Stimulated activated CD4-positive, alpha-beta T cell treated with anti-CD3 and anti-CD28 coated beads, Interleukin-4, amount 100 ng/mL, for 4 hours (primary cell): ENCODE results near the gene TOP1.

Experiments used
- DNase-seq, 2 experiments: peaks; one replicate each; pipeline ENCODE4 v3.0.0-alpha.2; 2020

The TOP1 gene

DNA sequence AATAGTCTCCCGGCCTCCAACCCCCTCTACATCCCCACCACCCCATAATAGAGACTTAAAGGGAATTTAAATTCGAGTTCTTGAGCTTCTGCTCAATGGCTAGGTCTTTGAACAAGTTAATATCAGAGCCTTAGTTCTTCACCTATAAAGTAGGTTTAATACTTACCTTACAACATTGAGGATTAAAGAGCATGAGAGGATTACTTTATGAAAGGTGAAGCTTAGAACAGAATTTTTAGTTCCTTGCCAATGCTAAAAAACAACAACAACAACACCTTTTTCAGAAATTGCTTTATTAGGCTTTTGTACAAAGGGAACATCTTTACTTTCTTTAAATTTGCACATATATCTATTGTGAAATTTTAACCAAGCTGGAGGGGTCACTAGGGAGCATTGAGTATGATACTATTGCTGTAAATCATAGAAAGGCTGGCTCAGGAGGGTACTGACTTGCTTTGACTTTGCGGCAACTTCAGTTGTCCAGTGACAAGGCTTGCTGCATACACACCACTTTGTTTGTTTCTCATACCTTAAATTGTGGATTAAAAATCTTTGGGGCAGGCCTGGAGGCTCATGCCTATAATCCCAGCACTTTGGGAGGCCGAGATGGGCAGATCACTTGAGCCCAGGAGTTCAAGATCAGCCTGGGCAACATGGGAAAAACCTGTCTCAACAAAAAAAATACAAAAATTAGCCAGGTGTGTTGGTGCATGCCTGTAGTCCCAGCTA, 9.7 kb downstream of the TOP1 start:
- no peak for DNase-seq

- DNase-seq = no peak
Observed at GRCh38 chr20:41038878-41039404, 10.3 kb downstream of the TOP1 start.

GRCh38 chr20:41040855-41041254, 12.2 kb downstream of the TOP1 start:
- no peak for DNase-seq

DNA sequence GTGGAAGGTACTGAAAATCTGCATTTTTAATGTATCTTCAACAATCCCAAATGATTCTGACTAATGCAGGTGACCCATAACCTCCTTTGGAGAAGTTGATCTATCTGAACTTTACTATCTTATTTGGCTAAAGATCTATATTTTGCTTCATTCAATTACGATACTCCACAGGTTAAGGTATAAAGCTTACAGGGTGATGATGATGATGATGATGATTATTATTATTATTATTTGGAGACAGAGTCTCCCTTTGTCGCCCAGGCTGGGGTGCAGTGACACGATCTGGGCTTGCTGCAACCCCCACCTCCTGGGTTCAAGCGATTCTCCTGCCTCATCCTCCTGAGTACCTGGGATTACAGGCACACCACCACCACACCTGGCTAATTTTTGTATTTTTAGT, 13.1 kb downstream of the TOP1 start:
- no peak for DNase-seq

- DNase-seq = no peak
Observed at GRCh38 chr20:41044409-41045062, 15.9 kb downstream of the TOP1 start.

GRCh38 chr20:41045671-41046070, 17.0 kb downstream of the TOP1 start:
- no peak for DNase-seq

GRCh38 chr20:41046716-41047115, 18.1 kb downstream of the TOP1 start:
- DNase-seq = no peak

DNA sequence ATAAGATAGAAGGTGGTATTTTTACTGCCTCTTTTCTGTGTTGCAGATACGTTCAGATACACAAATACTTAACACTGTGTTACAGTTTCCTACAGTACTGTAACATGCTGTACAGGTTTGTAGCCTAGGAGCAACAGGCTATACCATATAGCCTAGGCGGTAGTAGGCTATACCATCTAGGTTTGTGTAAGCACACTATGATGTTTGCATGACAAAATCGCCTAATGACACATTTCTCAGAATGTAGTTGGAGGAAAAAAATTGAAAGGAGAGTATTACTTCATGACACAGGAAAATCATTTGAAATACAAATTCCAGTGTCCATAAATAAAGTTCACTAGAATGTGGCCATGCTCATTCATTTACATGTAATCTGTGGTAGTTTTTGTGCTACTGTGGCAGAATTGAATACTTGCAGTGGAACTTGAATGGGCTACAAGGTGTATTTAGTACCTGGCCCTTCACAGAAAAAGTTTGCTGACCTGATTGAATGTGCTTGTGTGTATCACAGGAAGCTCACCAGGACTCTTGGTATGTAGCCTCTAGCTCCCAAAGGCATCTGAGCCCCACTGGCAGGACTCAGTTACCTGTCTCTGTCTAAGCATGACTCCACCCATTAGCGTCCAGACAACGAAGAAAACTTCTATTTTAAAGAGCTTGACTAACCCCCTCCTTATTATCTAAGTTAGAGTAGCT, 18.8 kb downstream of the TOP1 start:
- DNase-seq = no peak

DNA sequence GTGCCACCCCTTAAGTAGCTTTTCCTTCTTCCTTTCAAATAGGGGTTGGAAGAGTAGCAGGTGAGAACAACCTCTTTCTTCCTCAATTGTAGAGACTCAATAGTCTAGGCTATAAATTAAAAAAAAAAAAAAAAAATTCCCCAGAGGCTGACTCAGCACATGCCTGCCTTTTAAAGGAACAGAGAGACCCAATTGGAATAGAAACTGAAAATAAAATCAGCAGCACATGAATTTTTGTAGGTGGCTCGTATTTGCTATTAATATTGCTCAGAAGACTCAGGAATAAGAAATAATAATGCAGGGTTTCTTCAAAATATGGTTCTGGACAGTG, 19.3 kb downstream of the TOP1 start:
- DNase-seq = no peak

DNA sequence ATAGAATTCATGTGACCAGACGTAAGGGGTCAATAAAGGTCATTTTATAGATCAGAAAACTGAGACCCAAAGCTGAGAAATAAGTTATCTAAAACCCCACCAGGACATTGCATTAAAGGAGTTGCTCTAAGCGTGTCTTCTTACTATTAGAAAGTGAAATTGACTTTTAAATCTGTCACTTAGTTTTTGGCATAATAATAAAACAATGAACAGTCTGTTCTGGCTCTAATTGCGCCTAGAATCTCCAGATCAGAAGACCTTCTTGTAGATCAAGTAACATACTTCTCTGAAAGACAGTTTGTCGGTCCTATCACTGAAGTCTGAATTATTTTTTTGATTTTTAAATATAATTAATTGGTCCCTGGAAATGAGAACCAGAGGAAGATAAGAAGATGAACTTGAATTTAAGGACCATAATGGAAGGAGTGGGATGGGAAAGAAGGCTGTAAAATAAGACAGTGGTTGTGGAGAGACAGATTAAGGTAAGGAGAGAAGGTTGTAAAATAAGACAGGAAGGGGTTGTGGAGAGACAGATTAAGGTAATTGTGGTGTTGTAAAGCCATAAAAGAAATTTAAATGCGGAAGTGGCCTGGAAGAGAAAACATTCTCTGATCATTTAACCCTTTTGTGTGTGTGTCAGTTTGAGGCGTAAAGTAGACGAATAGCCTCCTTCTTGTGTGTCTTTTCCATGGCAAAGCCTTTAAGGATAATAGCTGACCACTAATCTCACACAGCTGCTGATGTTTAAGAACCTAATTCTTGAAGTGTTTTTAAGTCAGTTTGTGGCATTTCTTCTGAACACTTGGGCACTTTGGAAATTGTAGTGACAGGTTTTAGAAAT, 20.1 kb downstream of the TOP1 start:
- no peak for DNase-seq

DNA sequence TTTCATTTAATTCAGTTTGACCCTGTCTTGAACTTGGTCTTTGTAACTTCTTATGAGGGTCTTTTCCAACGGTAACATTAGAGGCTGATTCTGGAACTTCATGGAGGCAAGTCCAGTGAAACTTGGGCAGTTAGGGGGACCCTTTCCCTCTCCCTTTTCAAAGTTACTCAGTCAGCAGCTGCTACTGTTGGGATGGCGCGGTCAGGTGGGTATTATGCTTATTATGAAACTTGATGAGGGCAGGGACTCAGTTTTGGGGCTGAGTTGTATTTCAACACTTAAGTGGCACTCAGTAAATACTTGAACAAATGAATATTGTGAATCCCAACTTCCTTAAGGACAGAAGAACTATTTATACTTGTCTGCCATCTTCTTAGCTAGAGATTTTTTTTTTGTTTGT, 20.8 kb downstream of the TOP1 start:
- DNase-seq = no peak

- DNase-seq = no peak
Observed at GRCh38 chr20:41050361-41051008, 21.9 kb downstream of the TOP1 start.

- DNase-seq = no peak
Observed at GRCh38 chr20:41051009-41051825, 22.6 kb downstream of the TOP1 start.

DNA sequence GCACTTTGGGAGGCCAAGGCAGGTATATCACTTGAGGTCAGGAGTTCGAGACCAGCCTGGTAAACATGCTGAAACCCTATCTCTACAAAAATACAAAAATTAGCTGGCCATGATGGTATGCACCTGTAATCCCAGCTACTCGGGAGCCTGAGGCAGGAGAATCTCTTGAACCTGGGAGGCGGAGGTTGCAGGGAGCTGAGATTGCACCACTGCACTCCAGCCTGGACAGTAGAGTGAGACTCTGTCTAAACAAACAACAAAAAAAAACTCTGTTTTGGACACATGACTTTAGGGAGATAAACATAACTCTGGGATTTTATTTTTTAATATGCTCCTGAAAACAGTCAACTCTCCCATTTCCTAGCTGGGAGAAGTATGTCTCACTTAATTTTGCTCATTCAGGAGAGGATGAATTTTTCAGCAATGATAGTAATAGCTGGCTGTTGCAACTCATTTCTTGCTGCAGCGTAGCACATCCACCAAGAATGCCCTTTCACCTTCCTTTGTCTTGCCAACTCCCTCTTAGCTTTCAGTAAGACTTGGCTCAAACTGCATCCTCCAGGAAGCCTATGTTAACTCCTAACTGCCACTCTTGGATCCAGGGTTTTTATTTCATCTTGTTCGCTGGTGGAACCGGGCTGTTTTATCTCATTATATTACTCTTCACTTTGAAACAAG, 24.3 kb downstream of the TOP1 start:
- DNase-seq = no peak

DNA sequence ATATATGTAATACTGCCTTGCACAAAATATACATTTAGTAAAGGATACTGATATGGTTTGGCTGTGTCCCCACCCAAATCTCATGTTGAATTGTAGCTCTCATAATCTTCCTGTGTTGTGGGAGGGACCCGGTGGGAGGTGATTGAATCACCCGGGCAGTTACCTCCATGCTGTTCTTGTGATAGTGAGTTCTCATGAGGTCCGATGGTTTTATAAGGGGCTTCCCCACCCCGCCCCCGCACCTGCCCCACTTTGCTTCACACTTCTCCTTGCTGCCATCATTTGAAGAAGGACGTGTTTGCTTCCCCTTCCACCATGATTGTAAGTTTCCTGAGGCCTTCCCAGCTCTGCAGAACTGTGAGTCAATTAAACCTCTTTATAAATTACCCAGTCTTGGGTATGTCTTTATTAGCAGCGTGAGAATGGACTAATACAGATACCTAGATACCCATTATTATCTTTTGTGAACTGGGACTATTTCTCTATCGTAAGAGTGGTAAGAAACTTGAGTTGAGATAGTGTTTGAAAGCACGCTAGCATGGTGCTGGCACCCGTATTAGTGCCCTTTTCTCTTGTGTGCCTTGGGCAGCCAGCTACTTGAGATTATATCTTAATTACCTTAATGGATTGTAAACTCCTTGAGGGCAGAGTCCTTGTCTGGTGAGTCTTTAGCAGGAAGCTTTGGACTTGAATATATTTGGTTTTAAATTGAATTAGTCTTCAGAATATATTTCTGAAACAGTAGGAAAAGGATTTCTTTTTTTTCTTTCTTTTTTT, 25.6 kb downstream of the TOP1 start:
- DNase-seq = peak in 1 of 2 experiments; percentile 16

GRCh38 chr20:41054847-41055230, 26.2 kb downstream of the TOP1 start:
- no peak for DNase-seq

DNA sequence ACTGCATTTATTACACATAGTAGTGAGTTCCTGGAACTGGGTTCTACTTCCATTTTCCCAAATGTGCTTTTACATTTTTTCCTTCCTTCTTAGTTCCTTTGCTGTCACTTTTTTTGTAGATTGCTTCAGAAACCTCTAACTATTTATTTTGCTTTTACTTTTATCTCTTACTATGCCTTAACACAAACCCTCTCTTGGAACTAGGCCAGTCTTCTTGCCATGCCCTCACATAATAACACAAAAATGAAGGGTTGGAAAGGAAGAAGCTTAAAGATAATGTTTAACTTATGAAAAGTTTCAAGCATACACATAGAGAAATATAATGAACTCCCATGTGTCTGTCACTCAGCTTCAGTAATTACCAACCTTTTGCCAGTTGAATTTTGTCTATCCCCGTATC, 27.1 kb downstream of the TOP1 start:
- DNase-seq = no peak

- DNase-seq = peak in 1 of 2 experiments; percentile 58
Observed at GRCh38 chr20:41057999-41058673, 29.5 kb downstream of the TOP1 start.
